ACC112 (cell line): ENCODE results near the gene STYXL2.

Experiments used
- H2AFZ ChIP-seq: fragments of 200-600 bp; sonication (generic); one replicate; pipeline ENCODE4 v1.6.0; 2017; ENCODE audit warnings: antibody characterized with exemption, low read length; ENCODE audit not compliant: unreplicated experiment
- H3K27ac ChIP-seq: fragments of 200-600 bp; sonication (generic); 2 replicates; pipeline ENCODE4 v1.5.1; 2014; ENCODE audit warnings: low read depth, mild to moderate bottlenecking, antibody characterized with exemption, low read length, moderate library complexity
- H3K27me3 ChIP-seq: fragments of 200-600 bp; sonication (generic); 2 replicates; pipeline ENCODE4 v1.6.1; 2014; ENCODE audit warnings: mild to moderate bottlenecking, antibody characterized with exemption, low read length, moderate library complexity, mixed read lengths; ENCODE audit not compliant: insufficient read depth
- H3K36me3 ChIP-seq: fragments of 200-600 bp; sonication (generic); 2 replicates; pipeline ENCODE4 v1.6.1; 2016; ENCODE audit warnings: mild to moderate bottlenecking, antibody characterized with exemption, low read length, moderate library complexity, mixed read lengths; ENCODE audit not compliant: insufficient read depth
- H3K4me1 ChIP-seq: fragments of 200-600 bp; sonication (generic); one replicate; pipeline ENCODE4 v1.6.1; 2016; ENCODE audit warnings: low read length, mixed read lengths; ENCODE audit not compliant: insufficient read depth, unreplicated experiment, control insufficient read depth
- H3K4me3 ChIP-seq: fragments of 200-600 bp; sonication (generic); 2 replicates; pipeline ENCODE4 v1.5.1; 2014; ENCODE audit warnings: mild to moderate bottlenecking, low read depth, low read length
- H3K79me2 ChIP-seq: fragments of 200-600 bp; sonication (generic); one replicate; pipeline ENCODE4 v1.6.0; 2016; ENCODE audit warnings: low read length; ENCODE audit not compliant: control insufficient read depth, unreplicated experiment, insufficient read depth

The STYXL2 gene

DNA sequence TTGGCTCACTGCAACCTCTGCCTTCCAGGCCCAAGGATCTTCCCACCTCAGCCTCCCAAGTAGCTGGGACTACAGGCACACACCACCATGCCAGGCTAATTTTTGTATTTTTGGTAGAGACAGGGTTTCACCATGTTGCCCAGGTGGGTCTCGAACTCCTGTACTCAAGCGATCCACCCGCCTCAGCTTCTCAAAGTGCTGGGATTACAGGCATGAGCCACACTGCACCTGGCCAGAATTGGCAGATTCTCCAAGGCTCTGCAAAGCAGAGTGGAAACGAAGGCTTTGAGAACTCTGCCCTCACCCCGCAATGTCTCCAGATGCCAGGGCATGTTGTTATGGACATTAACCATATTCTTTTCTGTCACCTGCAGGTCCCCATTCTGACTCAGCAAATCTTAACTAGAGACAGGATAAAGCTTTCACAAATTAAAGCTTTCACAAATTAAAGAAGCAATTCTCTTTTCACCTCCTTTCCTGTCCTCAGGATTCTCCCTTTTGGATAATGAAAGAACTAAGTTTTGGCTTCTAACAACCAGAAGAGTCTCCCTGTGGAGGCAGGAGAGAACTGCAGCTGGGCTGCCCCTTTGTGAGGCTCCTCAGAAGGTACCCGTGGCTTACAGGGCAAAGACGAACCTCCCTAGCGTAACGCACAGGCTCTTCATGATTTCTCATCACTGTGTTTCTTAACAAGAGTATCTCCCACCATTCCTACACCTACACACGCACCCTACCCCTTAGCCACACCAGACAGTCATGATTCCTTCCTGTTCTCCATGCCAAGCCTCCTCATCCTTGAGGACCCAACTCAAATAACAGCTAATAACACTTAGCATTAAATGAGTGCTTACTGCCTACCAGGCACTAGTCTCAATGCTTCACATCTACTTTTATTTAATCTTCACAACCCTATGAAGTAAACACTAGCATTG lies 33.5 kb upstream of the STYXL2 start:
- no peaks in the 10 kb centered on the region for H3K79me2 ChIP-seq
- H3K27ac ChIP-seq = no peak overlapping the region
- H2AFZ ChIP-seq = no peak overlapping the region
- H3K4me3 ChIP-seq = no peak overlapping the region
- no peaks in the 10 kb centered on the region for H3K36me3 ChIP-seq
- H3K27me3 ChIP-seq = peaks cover 6% of the 10 kb centered on the region; the same call in 1 of the 2 replicates
- peaks cover 4% of the 10 kb centered on the region for H3K4me1 ChIP-seq

- H3K36me3 ChIP-seq = no peaks in the 10 kb centered on the region
- no peak overlapping the region for H3K4me3 ChIP-seq
- no peaks in the 10 kb centered on the region for H3K79me2 ChIP-seq
- H2AFZ ChIP-seq = no peak overlapping the region
- peaks cover 4% of the 10 kb centered on the region for H3K4me1 ChIP-seq
- no peak overlapping the region for H3K27ac ChIP-seq
- 0 out of 2 replicates have a peak, but pooled peaks cover 1% of the 10 kb centered on the region for H3K27me3 ChIP-seq
Observed at GRCh38 chr1:167061073-167061464, 32.8 kb upstream of the STYXL2 start.

GRCh38 chr1:167064621-167065020 lies 29.3 kb upstream of the STYXL2 start:
- no peak overlapping the region for H2AFZ ChIP-seq
- H3K27ac ChIP-seq = no peak overlapping the region
- no peak overlapping the region for H3K4me3 ChIP-seq
- H3K79me2 ChIP-seq = no peaks in the 10 kb centered on the region
- H3K27me3 ChIP-seq = peaks cover 20% of the 10 kb centered on the region
- no peaks in the 10 kb centered on the region for H3K36me3 ChIP-seq
- no peaks in the 10 kb centered on the region for H3K4me1 ChIP-seq

DNA sequence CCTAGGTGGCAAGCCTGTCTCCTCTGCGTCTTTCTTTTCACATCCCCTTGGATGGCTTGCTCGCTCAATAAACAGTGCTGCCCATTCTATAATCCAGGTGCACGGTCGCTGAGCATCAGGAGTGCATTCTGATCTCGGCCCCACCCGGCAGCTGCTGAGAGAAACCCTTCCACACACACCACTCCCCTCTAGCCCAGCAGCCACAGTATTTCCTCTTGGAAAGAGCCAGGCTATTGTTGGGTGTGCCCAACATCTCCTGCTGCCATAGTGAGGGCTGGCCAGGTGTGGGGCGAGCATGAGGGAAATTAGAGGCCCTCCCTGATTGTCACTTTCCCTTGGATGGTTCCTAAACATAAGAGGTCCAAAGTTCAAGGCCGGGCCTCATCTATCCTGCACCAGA lies 28.4 kb upstream of the STYXL2 start:
- H3K4me1 ChIP-seq = no peaks in the 10 kb centered on the region
- H2AFZ ChIP-seq = no peak overlapping the region
- no peaks in the 10 kb centered on the region for H3K79me2 ChIP-seq
- H3K4me3 ChIP-seq = no peak overlapping the region
- H3K27ac ChIP-seq = no peak overlapping the region
- H3K27me3 ChIP-seq = peaks cover 28% of the 10 kb centered on the region
- no peaks in the 10 kb centered on the region for H3K36me3 ChIP-seq

GRCh38 chr1:167066333-167067122 lies 27.3 kb upstream of the STYXL2 start:
- Histone ChIP-seq H3K27me3 (peaks cover 39% of the 10 kb centered on the region), H3K4me1 (no peaks in the 10 kb centered on the region), H3K79me2 (no peaks in the 10 kb centered on the region), H3K27ac (no peak overlapping the region), H3K4me3 (peak overlapping the region; percentile 65), H3K36me3 (no peaks in the 10 kb centered on the region), H2AFZ (no peak overlapping the region)

- Histone ChIP-seq H3K36me3 (no peaks in the 10 kb centered on the region), H3K4me3 (no peak overlapping the region), H3K4me1 (no peaks in the 10 kb centered on the region), H2AFZ (no peak overlapping the region), H3K27me3 (peaks cover 47% of the 10 kb centered on the region), H3K79me2 (no peaks in the 10 kb centered on the region), H3K27ac (no peak overlapping the region)
Observed at GRCh38 chr1:167067904-167068303, 26.0 kb upstream of the STYXL2 start.

GRCh38 chr1:167068761-167069160 lies 25.1 kb upstream of the STYXL2 start:
- H2AFZ ChIP-seq = no peak overlapping the region
- no peak overlapping the region for H3K27ac ChIP-seq

DNA sequence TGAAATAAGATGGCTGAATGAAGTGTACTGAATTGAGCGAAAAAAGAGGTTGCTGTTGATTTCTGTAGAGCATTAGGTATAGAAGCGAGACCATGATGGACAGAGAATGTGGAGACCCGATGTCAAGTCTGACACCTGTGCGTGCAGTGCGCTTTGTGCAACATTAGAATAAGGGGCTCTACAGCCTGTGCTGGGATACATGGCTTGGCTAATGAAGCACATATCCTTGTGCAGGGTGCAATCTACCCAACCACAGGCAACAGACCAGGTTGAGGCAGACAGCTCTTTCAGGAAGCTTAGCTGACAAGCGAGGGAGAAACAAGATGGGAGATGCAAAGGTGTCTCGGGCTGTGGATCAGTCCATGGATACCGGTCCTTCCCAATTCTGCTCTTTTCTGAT lies 22.6 kb upstream of the STYXL2 start:
- Histone ChIP-seq H3K36me3 (no peaks in the 10 kb centered on the region), H3K27ac (no peak overlapping the region), H2AFZ (no peak overlapping the region), H3K4me3 (no peak overlapping the region), H3K79me2 (no peaks in the 10 kb centered on the region), H3K27me3 (peaks cover 66% of the 10 kb centered on the region), H3K4me1 (no peaks in the 10 kb centered on the region)

More at GRCh38 chr1:167068761-167069160, 25.1 kb upstream of the STYXL2 start:
- Histone ChIP-seq H3K4me3 (no peak overlapping the region), H3K27me3 (peaks cover 49% of the 10 kb centered on the region), H3K36me3 (no peaks in the 10 kb centered on the region), H3K4me1 (no peaks in the 10 kb centered on the region), H3K79me2 (no peaks in the 10 kb centered on the region)

DNA sequence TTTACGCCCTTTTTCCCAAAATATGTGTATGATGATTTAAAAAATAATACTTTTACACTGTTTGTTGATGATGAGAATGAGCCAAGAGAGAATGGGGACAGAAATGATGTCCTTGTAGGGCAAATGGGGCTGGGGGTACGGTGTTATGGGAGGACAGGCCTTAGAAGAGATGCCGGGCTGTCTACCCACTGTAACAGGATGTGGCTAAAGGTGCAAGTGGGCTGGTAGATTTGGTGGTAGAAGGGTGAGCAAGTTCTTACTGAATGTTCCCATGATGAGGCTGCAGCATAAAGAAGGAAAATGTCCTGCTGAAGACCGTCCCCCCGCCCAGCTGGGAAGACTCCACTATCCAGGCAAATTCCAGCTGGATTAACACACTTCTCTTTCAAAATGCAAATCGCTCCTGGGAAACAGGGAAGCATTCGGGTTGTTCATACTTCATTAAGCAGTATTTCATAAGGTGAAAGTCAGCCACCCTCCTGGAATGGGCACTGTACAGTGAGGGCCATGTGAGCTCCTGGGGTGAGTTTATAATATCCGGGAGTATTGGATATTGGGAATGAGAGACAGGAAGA lies 17.7 kb upstream of the STYXL2 start:
- peaks cover 68% of the 10 kb centered on the region for H3K27me3 ChIP-seq
- no peaks in the 10 kb centered on the region for H3K36me3 ChIP-seq
- no peak overlapping the region for H2AFZ ChIP-seq
- H3K4me3 ChIP-seq = no peak overlapping the region
- no peaks in the 10 kb centered on the region for H3K4me1 ChIP-seq
- H3K79me2 ChIP-seq = no peaks in the 10 kb centered on the region
- no peak overlapping the region for H3K27ac ChIP-seq

DNA sequence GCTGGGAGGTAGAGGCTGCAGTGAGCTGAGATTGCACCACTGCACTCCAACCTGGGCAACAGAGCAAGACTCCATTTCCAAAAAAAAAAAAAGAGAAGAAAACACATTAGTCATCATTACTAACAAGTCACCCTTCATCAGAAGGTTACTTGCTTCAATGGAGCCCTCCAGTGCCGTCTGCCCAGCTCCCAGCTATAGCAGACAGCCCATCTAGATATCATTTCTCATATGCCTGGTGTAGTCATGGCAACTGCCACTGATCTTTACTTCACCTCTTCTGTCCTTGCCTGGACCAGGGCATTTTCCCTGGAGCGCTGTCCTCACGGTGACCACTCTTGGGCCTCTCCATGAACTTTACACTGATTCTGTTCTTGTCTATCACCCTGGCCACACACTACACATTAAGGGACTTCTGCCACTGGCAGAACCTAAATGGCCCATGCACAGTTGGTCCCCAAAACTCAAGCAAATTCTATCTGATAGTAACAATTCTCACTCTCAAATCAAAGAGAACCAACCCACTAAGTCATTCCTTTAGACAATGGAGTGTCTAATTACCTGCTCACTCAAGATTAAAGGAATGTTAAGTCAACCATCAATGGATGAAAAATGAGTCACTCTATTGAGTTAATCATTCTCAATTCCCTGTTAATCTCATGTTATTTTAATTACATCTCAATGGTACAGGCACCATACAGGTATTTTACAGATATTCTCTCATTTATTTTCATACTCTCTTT lies 16.6 kb upstream of the STYXL2 start:
- Histone ChIP-seq H2AFZ (no peak overlapping the region), H3K4me3 (no peak overlapping the region), H3K27ac (no peak overlapping the region), H3K27me3 (peaks cover 71% of the 10 kb centered on the region), H3K79me2 (no peaks in the 10 kb centered on the region), H3K4me1 (no peaks in the 10 kb centered on the region), H3K36me3 (no peaks in the 10 kb centered on the region)
